GM12878 (cell line): ENCODE results near the gene WNT3A. TPM values are rescaled to one million over a fixed set of nuclear protein-coding genes. Genes with fewer than 3 reads are reported as not detected.

Source experiments
- ATAC-seq: fragments of 200-7000 bp; cut with Tn5 transposase; 3 replicates; pipeline ENCODE4 v1.9.1; 2020; ENCODE audit warnings: mild to moderate bottlenecking, moderate library complexity
- BruUV-seq: library from RNA; stranded (reverse); fragments of 400-500 nt; replicated peaks from 2 replicates; lab custom pipeline; 2021; lab: Mats Ljungman, UMichigan
- CTCF ChIA-PET: fragments of 300-600 bp; sonication (Branson Sonifier 250); formaldehyde crosslinking; extraction: SDS; loops from one replicate; lab custom pipeline; 2021; ENCODE audit warnings: inconsistent platforms; lab: Yijun Ruan, JAX
- POLR2A ChIA-PET: fragments of 350-600 bp; formaldehyde crosslinking; extraction: SDS; loops from one replicate; lab custom pipeline; 2021; ENCODE audit warnings: inconsistent platforms; lab: Charles Lee
- RAD21 ChIA-PET: fragments of 300-600 bp; sonication (Branson Sonifier 250); formaldehyde crosslinking; loops from one replicate; lab custom pipeline; 2023; ENCODE audit warnings: antibody characterized with exemption; ENCODE audit not compliant: unreplicated experiment; lab: Charles Lee
- SMC1A ChIA-PET: fragments of 300-600 bp; sonication (Branson Sonifier 250); formaldehyde crosslinking; loops from one replicate; lab custom pipeline; 2023; ENCODE audit not compliant: unreplicated experiment, uncharacterized antibody; lab: Charles Lee
- DNase-seq: peaks from one replicate; pipeline ENCODE4 v3.0.0-alpha.2; 2011; ENCODE audit warnings: low read depth, low spot score
- FAIRE-seq: peaks from 3 replicates; lab custom pipeline; 2011; peaks lifted over from hg19 to GRCh38; lab: Jason Lieb, UNC
- H2AFZ ChIP-seq: 2 replicates; pipeline ENCODE4 v1.6.0; 2011; ENCODE audit warnings: low read depth, low read length, control low read depth; ENCODE audit not compliant: control insufficient read depth
- H3K27ac ChIP-seq: 2 replicates; pipeline ENCODE4 v1.5.1; 2011; ENCODE audit warnings: control low read depth; ENCODE audit not compliant: control insufficient read depth, insufficient read depth
- H3K27me3 ChIP-seq, 2 experiments: replicated peaks in 1 of 2; 2 replicates each; pipeline versions ENCODE4 v1.6.0 to v1.6.1; 2011; ENCODE audit warnings: low read length in 1 of 2; ENCODE audit not compliant: control insufficient read depth in 2 of 2, insufficient read depth in 2 of 2
- H3K36me3 ChIP-seq, 2 experiments: 2 replicates each; pipeline ENCODE4 v1.5.1; 2011; ENCODE audit warnings: low read length in 1 of 2; ENCODE audit not compliant: control insufficient read depth in 2 of 2, insufficient read depth in 2 of 2
- H3K4me1 ChIP-seq: 2 replicates; pipeline ENCODE4 v1.6.1; 2011; ENCODE audit warnings: mild to moderate bottlenecking, low read length, moderate library complexity, mixed read lengths; ENCODE audit not compliant: control insufficient read depth, insufficient read depth
- H3K4me2 ChIP-seq: 2 replicates; pipeline ENCODE4 v1.6.0; 2011; ENCODE audit warnings: control low read depth; ENCODE audit not compliant: control insufficient read depth, insufficient read depth
- H3K4me3 ChIP-seq: fragments of 200-600 bp; sonication (generic); 2 replicates; pipeline ENCODE4 v1.5.1; 2016
- H3K79me2 ChIP-seq: 2 replicates; pipeline ENCODE4 v1.6.0; 2011; ENCODE audit warnings: low read length; ENCODE audit not compliant: control insufficient read depth, insufficient read depth
- H3K9ac ChIP-seq: 2 replicates; pipeline ENCODE4 v1.8.0; 2011; ENCODE audit warnings: low read length, control low read depth, mixed read lengths; ENCODE audit not compliant: control insufficient read depth, insufficient read depth
- H3K9me3 ChIP-seq: replicated peaks from 3 replicates; pipeline ENCODE4 v1.5.1; 2011; ENCODE audit warnings: mild to moderate bottlenecking, low read length; ENCODE audit not compliant: control insufficient read depth, insufficient read depth
- H4K20me1 ChIP-seq: 2 replicates; pipeline ENCODE4 v1.6.0; 2011; ENCODE audit not compliant: control insufficient read depth, insufficient read depth
- CREM ChIP-seq: IDR thresholded peaks from 2 replicates; pipeline ENCODE4 v1.6.1; 2014; ENCODE audit warnings: antibody characterized with exemption, low read depth
- IRF3 ChIP-seq: fragments of 450-650 bp; IDR thresholded peaks from 2 replicates; pipeline ENCODE4 v1.6.1; 2014; ENCODE audit warnings: mild to moderate bottlenecking
- PAX8 ChIP-seq: fragments of 450-650 bp; IDR thresholded peaks from 2 replicates; pipeline ENCODE4 v1.6.1; 2017; ENCODE audit warnings: mild to moderate bottlenecking, moderate library complexity
- SIX5 ChIP-seq: IDR thresholded peaks from 2 replicates; pipeline ENCODE4 v1.6.1; 2011; ENCODE audit warnings: mild to moderate bottlenecking, low read depth, low read length, moderate library complexity; ENCODE audit not compliant: severe bottlenecking
- ZNF217 ChIP-seq: fragments of 450-650 bp; IDR thresholded peaks from 2 replicates; pipeline ENCODE4 v1.6.1; 2017; ENCODE audit warnings: antibody characterized with exemption, mild to moderate bottlenecking
- in situ Hi-C: fragments of 300-500 bp; cut with MboI; formaldehyde crosslinking; loops from 9 replicates; pipeline ENCODE4 v1.14.3; 2018; ENCODE audit warnings: mixed read lengths
- intact Hi-C: fragments of 100-400 bp; cut with micrococcal nuclease; formaldehyde crosslinking; loops from one replicate; pipeline ENCODE4 v1.14.2; 2022; ENCODE audit not compliant: unreplicated experiment
- polyA plus RNA-seq, 11 experiments: library from polyadenylated mRNA; depleted of rRNA in 4 of 11; unstranded in 6 of 11; stranded (reverse) in 5 of 11; fragments of >200 nt; fragmentation: Nextera tagmentation in 4 of 11; fragmentation: Illumina TruSeq in 1 of 11; extraction: Ambion mirVana in 4 of 11; extraction: Trizol in 1 of 11; gene quantifications; 1 replicate in 1 of 11; 2 replicates in 10 of 11; pipeline versions ENCODE4 v1.2.1 to v1.2.3, GENCODE V29; 2011 to 2016; ENCODE audit warnings: inconsistent platforms in 2 of 11, missing spikeins in 2 of 11, low read depth in 1 of 11
- total RNA-seq, 4 experiments: library from RNA; depleted of rRNA in 3 of 4; stranded (reverse); fragments of >200 nt in 3 of 4; fragmentation: Illumina TruSeq in 1 of 4; extraction: Trizol in 1 of 4; gene quantifications; 2 replicates each; pipeline versions ENCODE4 v1.2.1 to v1.2.3, GENCODE V29; 2013 to 2021
- TF ChIP-seq, protein P1 (sequence below): fragments of 450-650 bp; IDR thresholded peaks from 2 replicates; pipeline ENCODE4 v1.6.1; 2016; ENCODE audit warnings: mild to moderate bottlenecking, moderate library complexity, borderline replicate concordance

Gene WNT3A
- total and polyA plus RNA-seq, 10 of the 15 experiments (the other 5 are each of a cell fraction or from before 2014, with no cell fraction given), result 0.16 TPM; not detected in 9

GRCh38 chr1:228042508-228042907 lies 35.7 kb downstream of the WNT3A start:
- no peak overlapping the region for H3K4me2 ChIP-seq
- RAD21 ChIA-PET, result no interaction called here
- no peak overlapping the region for H3K4me3 ChIP-seq
- no peak overlapping the region for H3K9ac ChIP-seq
- no peaks in the 10 kb centered on the region for H3K36me3 ChIP-seq
- SMC1A ChIA-PET, result no interaction called here
- no peak overlapping the region for H2AFZ ChIP-seq
- H3K4me1 ChIP-seq, result no peaks in the 10 kb centered on the region
- in situ Hi-C loops, result no loop called here
- FAIRE-seq (no peak), ATAC-seq (no peak), DNase-seq (no peak)
- no peaks in the 10 kb centered on the region for H3K79me2 ChIP-seq
- TF ChIP-seq PAX8 (no peak), SIX5 (no peak), ZNF217 (no peak), IRF3 (no peak), CREM (no peak)
- TF ChIP-seq, protein P1, sequence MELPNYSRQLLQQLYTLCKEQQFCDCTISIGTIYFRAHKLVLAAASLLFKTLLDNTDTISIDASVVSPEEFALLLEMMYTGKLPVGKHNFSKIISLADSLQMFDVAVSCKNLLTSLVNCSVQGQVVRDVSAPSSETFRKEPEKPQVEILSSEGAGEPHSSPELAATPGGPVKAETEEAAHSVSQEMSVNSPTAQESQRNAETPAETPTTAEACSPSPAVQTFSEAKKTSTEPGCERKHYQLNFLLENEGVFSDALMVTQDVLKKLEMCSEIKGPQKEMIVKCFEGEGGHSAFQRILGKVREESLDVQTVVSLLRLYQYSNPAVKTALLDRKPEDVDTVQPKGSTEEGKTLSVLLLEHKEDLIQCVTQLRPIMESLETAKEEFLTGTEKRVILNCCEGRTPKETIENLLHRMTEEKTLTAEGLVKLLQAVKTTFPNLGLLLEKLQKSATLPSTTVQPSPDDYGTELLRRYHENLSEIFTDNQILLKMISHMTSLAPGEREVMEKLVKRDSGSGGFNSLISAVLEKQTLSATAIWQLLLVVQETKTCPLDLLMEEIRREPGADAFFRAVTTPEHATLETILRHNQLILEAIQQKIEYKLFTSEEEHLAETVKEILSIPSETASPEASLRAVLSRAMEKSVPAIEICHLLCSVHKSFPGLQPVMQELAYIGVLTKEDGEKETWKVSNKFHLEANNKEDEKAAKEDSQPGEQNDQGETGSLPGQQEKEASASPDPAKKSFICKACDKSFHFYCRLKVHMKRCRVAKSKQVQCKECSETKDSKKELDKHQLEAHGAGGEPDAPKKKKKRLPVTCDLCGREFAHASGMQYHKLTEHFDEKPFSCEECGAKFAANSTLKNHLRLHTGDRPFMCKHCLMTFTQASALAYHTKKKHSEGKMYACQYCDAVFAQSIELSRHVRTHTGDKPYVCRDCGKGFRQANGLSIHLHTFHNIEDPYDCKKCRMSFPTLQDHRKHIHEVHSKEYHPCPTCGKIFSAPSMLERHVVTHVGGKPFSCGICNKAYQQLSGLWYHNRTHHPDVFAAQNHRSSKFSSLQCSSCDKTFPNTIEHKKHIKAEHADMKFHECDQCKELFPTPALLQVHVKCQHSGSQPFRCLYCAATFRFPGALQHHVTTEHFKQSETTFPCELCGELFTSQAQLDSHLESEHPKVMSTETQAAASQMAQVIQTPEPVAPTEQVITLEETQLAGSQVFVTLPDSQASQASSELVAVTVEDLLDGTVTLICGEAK, result no peak
- no peaks in the 10 kb centered on the region; the same call in 1 of the 2 replicates for H4K20me1 ChIP-seq
- intact Hi-C loops, result no loop called here
- POLR2A ChIA-PET, result no interaction called here
- peaks cover 5 to 10% of the 10 kb centered on the region in 2 experiments; a peak in 3 of 4 replicates for H3K27me3 ChIP-seq
- H3K27ac ChIP-seq, result no peak overlapping the region
- no peaks in the 10 kb centered on the region for H3K9me3 ChIP-seq
- CTCF ChIA-PET, result no interaction called here
- BruUV-seq, result no TSS peak
